Trophoblast cell (in vitro differentiated cells and primary cell): Measurements from ENCODE around the gene STAT3.

ENCODE experiments used
- DNase-seq, 2 donors: peaks; one replicate each; pipeline ENCODE4 v3.0.0-alpha.2; 2016
- H2AFZ ChIP-seq: 2 replicates; pipeline ENCODE4 v1.6.1; 2013; ENCODE audit warnings: low read length, moderate library complexity, mild to moderate bottlenecking; ENCODE audit not compliant: insufficient read depth, poor library complexity
- H2AK5ac ChIP-seq: 2 replicates; pipeline ENCODE4 v1.6.1; 2013; ENCODE audit warnings: mild to moderate bottlenecking, low read length
- H2BK120ac ChIP-seq: 2 replicates; pipeline ENCODE4 v1.6.1; 2013; ENCODE audit warnings: low read length, mild to moderate bottlenecking, moderate library complexity; ENCODE audit not compliant: insufficient read depth, poor library complexity
- H2BK12ac ChIP-seq: 2 replicates; pipeline ENCODE4 v1.6.1; 2013; ENCODE audit warnings: mild to moderate bottlenecking, low read length, moderate library complexity
- H2BK5ac ChIP-seq: 2 replicates; pipeline ENCODE4 v1.6.1; 2013; ENCODE audit warnings: low read length, low read depth, moderate library complexity, mild to moderate bottlenecking; ENCODE audit not compliant: poor library complexity
- H3K14ac ChIP-seq: 2 replicates; pipeline ENCODE4 v1.6.1; 2013; ENCODE audit warnings: mild to moderate bottlenecking, low read length
- H3K18ac ChIP-seq: 2 replicates; pipeline ENCODE4 v1.6.1; 2013; ENCODE audit warnings: mild to moderate bottlenecking, low read length
- H3K23ac ChIP-seq: 2 replicates; pipeline ENCODE4 v1.6.1; 2013; ENCODE audit warnings: low read length
- H3K27ac ChIP-seq: 2 replicates; pipeline ENCODE4 v1.5.1; 2013; ENCODE audit warnings: low read depth, mild to moderate bottlenecking, inconsistent platforms, low read length, moderate library complexity
- H3K27me3 ChIP-seq: 2 replicates; pipeline ENCODE4 v1.6.1; 2013; ENCODE audit warnings: inconsistent platforms, mild to moderate bottlenecking, low read length, moderate library complexity; ENCODE audit not compliant: insufficient read depth
- H3K36me3 ChIP-seq, 2 experiments: 1 replicate in 1 of 2; 2 replicates in 1 of 2; pipeline ENCODE4 v1.6.1; 2013; ENCODE audit warnings: low read length in 2 of 2, mild to moderate bottlenecking in 2 of 2, moderate library complexity in 1 of 2; ENCODE audit not compliant: insufficient read depth in 2 of 2, control insufficient read depth in 1 of 2
- H3K4ac ChIP-seq: 2 replicates; pipeline ENCODE4 v1.6.1; 2013; ENCODE audit warnings: low read depth, mild to moderate bottlenecking, low read length, moderate library complexity
- H3K4me1 ChIP-seq, 2 experiments: 1 replicate in 1 of 2; 2 replicates in 1 of 2; pipeline ENCODE4 v1.6.1; 2013; ENCODE audit warnings: low read length in 2 of 2, mild to moderate bottlenecking in 2 of 2, moderate library complexity in 1 of 2; ENCODE audit not compliant: insufficient read depth in 2 of 2, control insufficient read depth in 1 of 2
- H3K4me2 ChIP-seq: 2 replicates; pipeline ENCODE4 v1.6.1; 2013; ENCODE audit warnings: inconsistent platforms, mild to moderate bottlenecking, low read length, moderate library complexity
- H3K4me3 ChIP-seq: 2 replicates; pipeline ENCODE4 v1.5.1; 2013; ENCODE audit warnings: mild to moderate bottlenecking, low read depth, low read length, inconsistent platforms
- H3K79me1 ChIP-seq: one replicate; pipeline ENCODE4 v1.6.1; 2013; ENCODE audit warnings: low read length
- H3K79me2 ChIP-seq: 2 replicates; pipeline ENCODE4 v1.6.1; 2013; ENCODE audit warnings: low read length, mild to moderate bottlenecking; ENCODE audit not compliant: control insufficient read depth, insufficient read depth, poor library complexity
- H3K9ac ChIP-seq: 2 replicates; pipeline ENCODE4 v1.6.1; 2013; ENCODE audit warnings: mild to moderate bottlenecking, low read length
- H3K9me3 ChIP-seq: 2 replicates; pipeline ENCODE4 v1.6.1; 2013; ENCODE audit warnings: low read depth, mild to moderate bottlenecking, control low read depth, inconsistent platforms, low read length; ENCODE audit not compliant: insufficient read depth
- H4K12ac ChIP-seq: 2 replicates; pipeline ENCODE4 v1.6.1; 2013; ENCODE audit warnings: low read depth, mild to moderate bottlenecking, low read length, moderate library complexity
- H4K8ac ChIP-seq: 2 replicates; pipeline ENCODE4 v1.6.1; 2013; ENCODE audit warnings: low read depth, mild to moderate bottlenecking, low read length, moderate library complexity
- H4K91ac ChIP-seq: one replicate; pipeline ENCODE4 v1.6.1; 2013; ENCODE audit warnings: low read depth, mild to moderate bottlenecking, low read length, moderate library complexity
- WGBS: extraction: QIAGEN DNeasy Blood & Tissue Kit; methylation state at CpG from one replicate; pipeline ENCODE4 v1.1.7; 2013; ENCODE audit warnings: missing lambda C conversion rate; ENCODE audit not compliant: insufficient read length, insufficient coverage; ENCODE audit errors: extremely low coverage; 5-methylcytosine and 5-hydroxymethylcytosine counted together

STAT3 gene

DNA sequence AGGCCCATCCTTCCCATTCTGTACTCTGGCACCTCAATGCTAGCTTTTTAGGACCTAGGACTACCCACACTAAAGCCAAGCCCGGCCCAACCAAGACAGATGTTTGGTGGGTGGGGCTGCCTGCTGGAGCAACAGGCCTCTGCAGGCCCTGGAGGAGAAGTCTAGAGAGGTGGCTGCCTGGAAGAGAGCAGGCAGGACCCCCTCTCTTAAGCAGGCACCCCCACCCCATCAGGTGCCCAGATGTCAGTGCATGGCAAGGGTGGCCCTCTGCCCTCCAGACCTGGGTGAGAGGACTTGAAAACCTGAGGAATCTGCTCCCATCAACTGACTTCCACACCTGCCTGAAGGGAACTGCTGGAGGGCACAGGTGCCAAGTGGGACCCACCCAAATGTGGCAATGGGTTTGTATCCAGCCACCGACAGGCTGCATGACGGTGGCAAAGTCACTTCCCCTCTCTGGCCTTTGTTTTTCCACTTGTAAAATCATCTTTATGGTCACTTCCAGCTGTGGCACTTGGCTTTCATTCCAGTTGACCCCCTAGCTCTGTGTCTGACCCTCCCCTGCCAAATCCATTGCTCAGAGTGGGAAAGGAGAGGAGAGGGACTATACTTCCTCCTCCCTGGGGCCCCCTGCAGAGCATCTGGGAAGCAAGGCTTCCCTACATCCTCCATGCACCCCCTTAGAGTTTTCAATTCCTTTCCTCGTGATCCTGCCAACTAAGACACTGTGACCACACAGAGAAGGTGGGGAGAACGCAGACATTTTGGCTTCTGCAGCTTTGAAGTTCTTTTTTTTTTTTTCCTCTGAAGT, 101.6 kb downstream of the STAT3 start:
- H3K79me2 ChIP-seq: no peaks in the 10 kb centered on the region
- no peak overlapping the region for H3K4me2 ChIP-seq

DNA sequence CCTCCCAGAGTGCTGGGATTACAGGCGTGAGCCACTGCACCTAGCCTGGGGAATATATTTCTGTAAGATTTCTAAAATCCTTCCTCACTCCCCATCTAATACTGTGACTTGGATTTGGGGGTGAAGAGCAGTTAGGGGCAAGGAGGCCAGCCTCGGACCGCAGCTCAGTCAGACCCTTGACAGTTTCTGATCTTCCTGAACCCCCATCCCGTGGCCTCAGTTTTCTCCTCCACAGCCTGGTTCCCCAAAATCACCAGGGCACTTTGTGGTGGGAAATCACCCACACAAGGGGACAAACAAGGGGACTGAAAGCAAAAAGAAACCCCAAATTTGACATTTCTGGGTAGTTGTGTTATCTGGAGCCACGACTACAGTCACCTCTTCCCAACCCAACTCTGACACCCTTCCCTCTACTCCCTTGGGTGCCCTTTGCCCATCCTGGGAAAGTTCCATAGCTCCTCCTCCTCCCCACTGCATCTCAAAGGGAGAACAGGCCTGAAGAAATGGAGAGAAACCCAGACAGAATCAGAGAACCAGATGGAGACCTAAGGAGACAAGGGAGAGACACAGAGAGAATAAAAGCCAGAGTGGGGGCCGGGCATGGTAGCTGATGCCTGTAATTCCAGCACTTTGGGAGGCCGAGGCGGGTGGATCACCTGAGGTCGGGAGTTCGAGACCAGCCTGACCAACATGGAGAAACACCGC, 102.7 kb downstream of the STAT3 start:
- no peak overlapping the region for H3K4me3 ChIP-seq
- H3K36me3 ChIP-seq: no peaks in the 10 kb centered on the region

More for the DNA sequence above, 101.6 kb downstream of the STAT3 start:
- H3K4me3 ChIP-seq: no peak overlapping the region
- H3K9ac ChIP-seq: no peak overlapping the region
- H4K8ac ChIP-seq: no peak overlapping the region
- peaks cover 1% of the 10 kb centered on the region for H3K9me3 ChIP-seq
- H2BK5ac ChIP-seq: no peak overlapping the region
- H2BK12ac ChIP-seq: no peak overlapping the region
- H3K23ac ChIP-seq: no peak overlapping the region
- H3K18ac ChIP-seq: no peak overlapping the region
- H3K27ac ChIP-seq: no peak overlapping the region
- H2AFZ ChIP-seq: no peak overlapping the region
- no peak overlapping the region for H3K14ac ChIP-seq
- H4K12ac ChIP-seq: no peak overlapping the region
- no peaks in the 10 kb centered on the region for H3K79me1 ChIP-seq
- H3K4ac ChIP-seq: no peak overlapping the region
- no peak overlapping the region for H2BK120ac ChIP-seq
- no peak for DNase-seq
- H3K27me3 ChIP-seq: peaks cover 17% of the 10 kb centered on the region
- no peak overlapping the region for H4K91ac ChIP-seq
- H3K36me3 ChIP-seq: no peaks in the 10 kb centered on the region
- peaks cover 3 to 4% of the 10 kb centered on the region in 2 experiments for H3K4me1 ChIP-seq
- H2AK5ac ChIP-seq: no peak overlapping the region
- WGBS: no CpG with 5 or more reads among the region's 5 CpGs

DNA sequence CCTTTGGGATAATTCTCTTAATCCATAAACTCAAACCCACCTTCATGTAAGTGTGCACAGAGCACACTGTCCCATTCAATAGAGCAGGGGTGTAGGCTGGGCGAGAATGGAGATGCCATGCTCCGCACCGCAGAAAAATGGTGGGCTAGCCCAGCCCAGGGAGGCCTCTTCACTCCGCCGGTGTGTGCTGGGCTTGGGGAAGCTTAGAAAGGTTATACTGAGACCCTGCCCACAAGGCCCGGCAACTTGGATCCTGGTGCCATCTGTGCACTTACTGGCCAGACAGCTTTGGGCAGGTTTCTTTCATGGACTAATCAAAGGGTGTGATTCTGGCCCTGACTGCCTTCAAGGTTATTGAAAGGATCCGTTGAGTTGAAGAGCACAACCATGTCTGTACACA, 103.7 kb downstream of the STAT3 start:
- Histone ChIP-seq H3K18ac (no peak overlapping the region), H2AK5ac (no peak overlapping the region), H2AFZ (no peak overlapping the region), H3K79me1 (no peaks in the 10 kb centered on the region), H3K4me3 (no peak overlapping the region), H3K27ac (no peak overlapping the region), H4K8ac (no peak overlapping the region), H3K36me3 (no peaks in the 10 kb centered on the region), H3K14ac (no peak overlapping the region), H3K4ac (no peak overlapping the region), H3K9me3 (peaks cover 1% of the 10 kb centered on the region), H2BK120ac (no peak overlapping the region), H3K4me2 (no peak overlapping the region), H4K12ac (no peak overlapping the region), H3K9ac (no peak overlapping the region), H2BK12ac (no peak overlapping the region), H3K23ac (no peak overlapping the region), H3K4me1 (peaks cover 3 to 4% of the 10 kb centered on the region in 2 experiments), H4K91ac (no peak overlapping the region), H3K79me2 (no peaks in the 10 kb centered on the region), H2BK5ac (no peak overlapping the region), H3K27me3 (peaks cover 17% of the 10 kb centered on the region)
- no CpG with 5 or more reads among the region's 7 CpGs for WGBS
- no peak for DNase-seq

More for the DNA sequence above, 102.7 kb downstream of the STAT3 start:
- Histone ChIP-seq H2AFZ (no peak overlapping the region), H3K79me1 (no peaks in the 10 kb centered on the region), H3K27me3 (peaks cover 17% of the 10 kb centered on the region), H4K91ac (no peak overlapping the region), H2AK5ac (no peak overlapping the region), H3K27ac (no peak overlapping the region), H3K4ac (no peak overlapping the region), H3K9ac (no peak overlapping the region), H2BK120ac (no peak overlapping the region), H2BK12ac (no peak overlapping the region), H3K9me3 (peaks cover 1% of the 10 kb centered on the region), H2BK5ac (no peak overlapping the region), H3K79me2 (no peaks in the 10 kb centered on the region), H3K18ac (no peak overlapping the region), H3K4me2 (no peak overlapping the region), H4K12ac (no peak overlapping the region), H4K8ac (no peak overlapping the region), H3K23ac (no peak overlapping the region), H3K14ac (no peak overlapping the region), H3K4me1 (peaks cover 3 to 4% of the 10 kb centered on the region in 2 experiments)
- no peak for DNase-seq
- no CpG with 5 or more reads among the region's 11 CpGs for WGBS

DNA sequence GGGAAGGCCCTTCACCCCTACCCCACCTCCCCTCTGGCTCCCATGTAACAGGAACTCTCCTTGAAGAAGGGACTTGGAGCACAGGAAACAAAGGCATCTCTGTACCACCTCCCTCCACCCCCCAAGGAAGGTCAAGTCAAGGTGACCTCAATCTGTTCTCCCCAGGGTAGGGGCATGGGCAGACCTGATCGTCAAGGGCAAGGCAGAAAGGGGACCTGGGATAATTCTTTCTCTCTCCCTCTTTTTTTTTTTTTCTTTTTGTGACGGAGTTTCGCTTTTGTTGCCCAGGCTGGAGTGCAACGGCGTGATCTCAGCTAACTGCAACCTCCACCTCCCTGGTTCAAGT, 104.2 kb downstream of the STAT3 start:
- no peak overlapping the region for H3K27ac ChIP-seq
- WGBS: no CpG with 5 or more reads among the region's 5 CpGs
- H4K91ac ChIP-seq: no peak overlapping the region
- H4K12ac ChIP-seq: no peak overlapping the region
- H3K79me1 ChIP-seq: no peaks in the 10 kb centered on the region
- no peak overlapping the region for H3K14ac ChIP-seq
- no peaks in the 10 kb centered on the region for H3K79me2 ChIP-seq
- H4K8ac ChIP-seq: no peak overlapping the region
- no peak overlapping the region for H2AK5ac ChIP-seq
- H2BK5ac ChIP-seq: no peak overlapping the region
- H3K23ac ChIP-seq: no peak overlapping the region
- no peak overlapping the region for H3K18ac ChIP-seq
- peaks cover 1% of the 10 kb centered on the region for H3K9me3 ChIP-seq
- H3K36me3 ChIP-seq: no peaks in the 10 kb centered on the region
- no peak overlapping the region for H2AFZ ChIP-seq
- H3K4me3 ChIP-seq: no peak overlapping the region
- peaks cover 3 to 4% of the 10 kb centered on the region in 2 experiments for H3K4me1 ChIP-seq
- DNase-seq: no peak
- H3K4me2 ChIP-seq: no peak overlapping the region
- H3K27me3 ChIP-seq: peaks cover 14% of the 10 kb centered on the region
- no peak overlapping the region for H2BK120ac ChIP-seq
- H3K9ac ChIP-seq: no peak overlapping the region
- no peak overlapping the region for H2BK12ac ChIP-seq
- H3K4ac ChIP-seq: no peak overlapping the region
